NCI-H2107 treated with DMSO at 0.1 percent for 48 hours (cell line): ENCODE results near the gene COQ8A.

Source experiments
- DNase-seq: peaks from one replicate; lab custom pipeline; 2025; ENCODE audit not compliant: unreplicated experiment; lab: John Stamatoyannopoulos, UW

The COQ8A gene

GRCh38 chr1:226972931-226973330, 32.8 kb downstream of the COQ8A start:
- DNase-seq: no peak

- DNase-seq: no peak
These were observed 33.3 kb downstream of the COQ8A start for GRCh38 chr1:226973371-226973897.

GRCh38 chr1:226973898-226974543, 33.9 kb downstream of the COQ8A start:
- DNase-seq: no peak

GRCh38 chr1:226974544-226975258, 34.6 kb downstream of the COQ8A start:
- DNase-seq: no peak

GRCh38 chr1:226975259-226976250, 35.5 kb downstream of the COQ8A start:
- DNase-seq: peak; percentile 81

GRCh38 chr1:226976276-226976977, 36.3 kb downstream of the COQ8A start:
- DNase-seq: no peak

- DNase-seq: no peak
These were observed 37.0 kb downstream of the COQ8A start for GRCh38 chr1:226976978-226977642.

- DNase-seq: no peak
These were observed 37.7 kb downstream of the COQ8A start for GRCh38 chr1:226977643-226978431.

- no peak for DNase-seq
These were observed 38.5 kb downstream of the COQ8A start for GRCh38 chr1:226978432-226979114.

GRCh38 chr1:226979115-226979516, 39.0 kb downstream of the COQ8A start:
- no peak for DNase-seq

GRCh38 chr1:226979517-226980121, 39.5 kb downstream of the COQ8A start:
- no peak for DNase-seq

- no peak for DNase-seq
These were observed 40.0 kb downstream of the COQ8A start for GRCh38 chr1:226980122-226980560.

- DNase-seq: no peak
These were observed 40.7 kb downstream of the COQ8A start for GRCh38 chr1:226980565-226981385.

GRCh38 chr1:226981386-226981817, 41.3 kb downstream of the COQ8A start:
- no peak for DNase-seq

- no peak for DNase-seq
These were observed 41.7 kb downstream of the COQ8A start for GRCh38 chr1:226981838-226982237.

- DNase-seq: no peak
These were observed 42.5 kb downstream of the COQ8A start for GRCh38 chr1:226982451-226983177.
